Small intestine (tissue), 7 donors: ENCODE data around the gene KCNH1. TPM values are rescaled to one million over a fixed set of nuclear protein-coding genes. Genes with fewer than 3 reads are reported as not detected.
"Not testable (repeated sequence)": the region's sequence is repeated elsewhere in the genome, so short reads cannot be mapped to it uniquely, and the experiment has no call there.

ENCODE experiments used
- DNase-seq, 2 donors: peaks; one replicate each; pipeline versions ENCODE4 v3.0.0 to v3.0.0-alpha.2; 2013
- FAIRE-seq: peaks from 2 replicates; lab custom pipeline; 2012; peaks lifted over from hg19 to GRCh38; lab: Jason Lieb, UNC
- H3K27ac ChIP-seq, 3 donors: one replicate each; pipeline ENCODE4 v1.5.1; 2013; ENCODE audit warnings: low read length in 2 of 3, mild to moderate bottlenecking in 2 of 3, control low read depth in 1 of 3, inconsistent platforms in 1 of 3, low read depth in 1 of 3, moderate library complexity in 1 of 3
- H3K27me3 ChIP-seq, 3 donors: one replicate each; pipeline ENCODE4 v1.6.1; 2013; ENCODE audit warnings: low read length in 3 of 3, inconsistent platforms in 1 of 3; ENCODE audit not compliant: control insufficient read depth in 3 of 3, insufficient read depth in 3 of 3
- H3K36me3 ChIP-seq, 3 donors: one replicate each; pipeline ENCODE4 v1.6.1; 2013; ENCODE audit warnings: low read length in 3 of 3, inconsistent platforms in 1 of 3, low read depth in 1 of 3, mild to moderate bottlenecking in 1 of 3, moderate library complexity in 1 of 3; ENCODE audit not compliant: control insufficient read depth in 3 of 3, insufficient read depth in 2 of 3
- H3K4me1 ChIP-seq, 3 donors: one replicate each; pipeline ENCODE4 v1.6.1; 2013; ENCODE audit warnings: low read length in 2 of 3, inconsistent platforms in 1 of 3, low read depth in 1 of 3, mild to moderate bottlenecking in 1 of 3, moderate library complexity in 1 of 3; ENCODE audit not compliant: control insufficient read depth in 3 of 3, insufficient read depth in 2 of 3
- H3K4me3 ChIP-seq, 3 donors: one replicate each; pipeline ENCODE4 v1.5.1; 2013; ENCODE audit warnings: low read length in 3 of 3, control low read depth in 1 of 3, inconsistent platforms in 1 of 3, low read depth in 1 of 3, mild to moderate bottlenecking in 1 of 3, moderate library complexity in 1 of 3
- H3K9me3 ChIP-seq, 2 donors: one replicate each; pipeline ENCODE4 v1.6.1; 2013; ENCODE audit warnings: low read depth in 1 of 2, low read length in 1 of 2; ENCODE audit not compliant: control insufficient read depth in 2 of 2, insufficient read depth in 1 of 2
- WGBS, 3 donors: extraction: QIAGEN DNeasy Blood & Tissue Kit; methylation state at CpG; one replicate each; pipeline ENCODE4 v1.1.7; 2013; 5-methylcytosine and 5-hydroxymethylcytosine counted together
- polyA plus RNA-seq, 4 donors: library from polyadenylated mRNA; stranded (reverse) in 3 of 4; unstranded in 1 of 4; fragments of 200-250 nt in 3 of 4; fragments of 120-200 nt in 1 of 4; gene quantifications; one replicate each; pipeline versions ENCODE4 v1.2.1 to v1.2.3, GENCODE V29; 2013
- donor health status: healthy with polysubstance abuse.
- donor health status: control.
- donor health status: control.
- donor health status: Bipolar disorder and iron deficiency.
- donor health status: healthy.

KCNH1 gene
- polyA plus RNA-seq, 4 donors: 0.13 to 0.42 TPM; not detected in 2

DNA sequence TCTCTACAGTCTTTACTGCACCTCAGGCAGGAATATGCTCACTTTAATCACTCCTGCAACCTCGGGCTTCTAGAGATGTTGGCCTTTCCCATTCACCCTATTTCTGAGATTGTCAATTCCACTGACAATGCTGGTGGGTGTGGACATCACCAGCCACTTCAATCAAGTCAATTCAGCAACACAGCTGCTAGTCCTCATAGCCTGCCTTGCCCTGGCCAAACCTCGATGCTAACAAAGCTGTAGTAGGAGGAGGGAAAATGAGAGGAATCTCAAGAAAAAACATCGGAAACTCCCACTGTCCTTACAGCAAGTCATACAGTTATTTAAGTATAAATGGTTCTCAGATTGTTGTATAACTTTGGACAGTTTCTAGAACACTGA lies 155.0 kb downstream of the KCNH1 start:
- Histone ChIP-seq H3K27me3 (no peaks in the 10 kb centered on the region), H3K9me3 (no peaks in the 10 kb centered on the region), H3K4me3 (no peak overlapping the region), H3K36me3 (no peaks in the 10 kb centered on the region), H3K4me1 (no peaks in the 10 kb centered on the region), H3K27ac (no peak overlapping the region)
- WGBS, 3 donors: 63 to 79% (median 66%) methylated on average over 3 of the region's 3 CpGs
- no peak for DNase-seq
- FAIRE-seq: no peak

DNA sequence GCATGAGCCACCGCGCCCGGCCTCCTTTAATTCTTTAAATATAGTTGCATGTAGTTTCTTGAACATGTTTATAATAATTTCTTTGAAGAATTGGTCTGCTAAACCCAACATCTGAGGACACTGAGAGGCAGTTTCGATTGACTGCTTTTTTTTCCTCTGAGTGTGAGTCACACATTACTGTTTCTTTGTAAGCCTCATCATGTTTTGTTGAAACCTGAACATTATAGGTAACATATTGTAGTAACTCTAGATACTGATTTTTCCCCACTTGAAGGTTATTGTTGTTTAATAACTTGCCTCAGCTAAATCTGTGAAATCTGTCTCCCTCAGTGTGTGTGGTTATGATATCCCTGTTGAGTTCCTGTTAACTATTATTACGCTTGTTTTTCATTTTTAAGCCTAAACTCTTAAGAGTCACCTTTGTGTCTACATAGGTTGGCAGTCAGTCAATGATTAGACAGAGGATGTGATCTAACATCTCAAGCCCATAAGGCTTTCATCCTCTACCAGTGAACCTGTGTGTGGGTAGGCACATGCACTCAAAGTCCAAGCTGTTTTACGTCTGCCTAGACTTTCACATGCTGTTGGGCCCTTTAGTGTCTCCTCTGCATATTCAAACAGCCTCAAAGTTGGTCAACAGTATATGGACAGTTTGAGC lies 155.5 kb downstream of the KCNH1 start:
- no peaks in the 10 kb centered on the region for H3K36me3 ChIP-seq
- no peak overlapping the region for H3K27ac ChIP-seq
- H3K4me1 ChIP-seq: no peaks in the 10 kb centered on the region
- 76 to 84% (median 78%) methylated on average over 6 of the region's 6 CpGs for WGBS, 3 donors
- no peaks in the 10 kb centered on the region for H3K27me3 ChIP-seq
- no peaks in the 10 kb centered on the region for H3K9me3 ChIP-seq
- H3K4me3 ChIP-seq: no peak overlapping the region
- FAIRE-seq: no peak
- no peak for DNase-seq

DNA sequence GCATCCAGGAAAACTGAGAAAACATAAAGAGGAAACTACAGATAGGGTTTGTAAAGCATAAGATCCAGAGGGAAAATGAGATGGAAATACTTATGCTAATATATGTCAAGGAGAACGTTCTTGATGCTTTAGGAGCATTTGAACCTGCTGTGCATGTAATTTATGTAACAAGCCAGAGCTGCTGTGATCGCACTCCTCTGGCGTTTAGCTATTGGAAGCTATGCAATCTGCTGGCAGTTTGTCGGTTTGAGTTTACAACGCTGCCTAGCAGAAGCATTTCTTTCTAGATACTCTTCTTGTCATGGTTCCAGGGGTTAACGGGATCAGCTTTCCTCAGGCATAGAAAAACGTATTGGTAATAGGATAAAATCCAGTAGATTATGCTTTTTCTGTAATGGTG lies 182.7 kb downstream of the KCNH1 start:
- peaks cover 0 to 2% (median 0%) of the 10 kb centered on the region in 3 donors for H3K27me3 ChIP-seq
- 65 to 71% (median 66%) methylated on average over 7 of the region's 7 CpGs for WGBS, 3 donors
- no peaks in the 10 kb centered on the region for H3K9me3 ChIP-seq
- H3K36me3 ChIP-seq: no peaks in the 10 kb centered on the region
- no peak overlapping the region for H3K4me3 ChIP-seq
- H3K4me1 ChIP-seq: no peaks in the 10 kb centered on the region
- H3K27ac ChIP-seq: no peak overlapping the region
- FAIRE-seq (no peak), DNase-seq (no peak)

DNA sequence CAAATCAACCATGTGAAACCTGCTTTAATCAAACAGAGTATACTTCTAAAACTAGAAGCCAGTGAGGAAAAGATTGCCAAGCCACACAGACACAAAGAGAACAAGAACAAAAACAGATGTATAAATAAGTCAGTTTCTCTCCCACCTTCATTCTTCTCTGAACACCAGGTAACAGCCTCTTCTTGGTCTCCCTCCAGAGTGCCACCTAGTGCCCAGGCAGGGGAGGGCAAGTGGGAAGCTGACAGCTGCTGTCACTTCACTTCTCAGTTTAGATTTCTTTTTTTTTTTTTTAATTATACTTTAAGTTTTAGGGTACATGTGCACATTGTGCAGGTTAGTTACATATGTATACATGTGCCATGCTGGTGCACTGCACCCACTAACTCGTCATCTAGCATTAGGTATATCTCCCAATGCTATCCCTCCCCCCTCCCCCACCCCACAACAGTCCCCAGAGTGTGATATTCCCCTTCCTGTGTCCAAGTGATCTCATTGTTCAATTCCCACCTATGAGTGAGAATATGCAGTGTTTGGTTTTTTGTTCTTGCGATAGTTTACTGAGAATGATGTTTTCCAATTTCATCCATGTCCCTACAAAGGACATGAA lies 183.9 kb downstream of the KCNH1 start:
- not testable (repeated sequence) for H3K9me3 ChIP-seq, H3K27me3 ChIP-seq, FAIRE-seq, H3K27ac ChIP-seq, H3K36me3 ChIP-seq, H3K4me3 ChIP-seq, H3K4me1 ChIP-seq
- DNase-seq: peak; percentile 19 to 31
- 86 to 100% (median 100%) methylated on average over 1 of the region's 2 CpGs for WGBS, 3 donors

DNA sequence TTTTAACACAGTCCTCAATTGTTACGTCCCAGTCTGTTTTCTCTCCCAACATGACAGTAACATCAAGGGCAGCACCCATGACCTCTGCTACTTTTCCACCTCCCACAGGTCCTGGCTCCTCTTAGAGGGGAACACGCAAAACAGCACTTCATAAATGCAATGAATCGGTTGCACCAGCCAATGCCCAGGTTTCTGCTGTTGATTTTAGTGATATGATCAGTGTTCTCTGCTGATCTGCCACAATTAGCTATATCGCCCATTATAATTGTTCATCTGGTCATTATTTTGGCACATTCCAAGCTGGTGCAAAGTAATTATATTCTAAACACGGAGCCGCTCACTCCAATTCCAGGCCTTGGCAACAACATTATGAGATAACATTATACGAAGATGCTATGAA lies 184.5 kb downstream of the KCNH1 start:
- 67 to 73% (median 71%) methylated on average over 7 of the region's 7 CpGs for WGBS, 3 donors
- no peaks in the 10 kb centered on the region for H3K4me1 ChIP-seq
- no peaks in the 10 kb centered on the region for H3K36me3 ChIP-seq
- DNase-seq (no peak), FAIRE-seq (no peak)
- peaks cover 0 to 2% (median 0%) of the 10 kb centered on the region in 3 donors for H3K27me3 ChIP-seq
- H3K27ac ChIP-seq: no peak overlapping the region
- no peak overlapping the region for H3K4me3 ChIP-seq
- no peaks in the 10 kb centered on the region for H3K9me3 ChIP-seq

DNA sequence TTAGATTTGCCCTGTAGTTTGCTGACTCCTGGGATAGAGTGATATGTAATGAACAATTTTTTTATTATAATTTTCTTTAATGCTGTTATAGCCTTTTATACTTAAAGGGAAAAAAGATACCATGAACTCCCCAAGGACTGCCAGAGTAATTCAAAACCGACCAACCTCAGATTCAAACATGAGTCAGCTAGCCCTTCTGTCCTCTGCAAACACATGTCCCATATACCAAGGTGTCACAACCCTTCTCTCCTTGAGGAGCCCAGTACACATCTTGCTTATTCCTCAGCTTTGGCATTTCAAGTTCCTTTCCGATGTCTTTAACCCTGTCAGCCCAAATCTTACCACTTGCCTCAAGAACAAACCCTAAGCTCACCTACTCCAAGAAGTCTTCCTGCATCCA lies 184.9 kb downstream of the KCNH1 start:
- H3K4me1 ChIP-seq: no peaks in the 10 kb centered on the region
- no peak overlapping the region for H3K4me3 ChIP-seq
- DNase-seq: no peak
- H3K9me3 ChIP-seq: no peaks in the 10 kb centered on the region
- WGBS, 3 donors: 59 to 80% (median 64%) methylated on average over 2 of the region's 2 CpGs
- H3K36me3 ChIP-seq: no peaks in the 10 kb centered on the region
- no peak overlapping the region for H3K27ac ChIP-seq
- FAIRE-seq: no peak
- H3K27me3 ChIP-seq: peaks cover 0 to 2% (median 0%) of the 10 kb centered on the region in 3 donors

DNA sequence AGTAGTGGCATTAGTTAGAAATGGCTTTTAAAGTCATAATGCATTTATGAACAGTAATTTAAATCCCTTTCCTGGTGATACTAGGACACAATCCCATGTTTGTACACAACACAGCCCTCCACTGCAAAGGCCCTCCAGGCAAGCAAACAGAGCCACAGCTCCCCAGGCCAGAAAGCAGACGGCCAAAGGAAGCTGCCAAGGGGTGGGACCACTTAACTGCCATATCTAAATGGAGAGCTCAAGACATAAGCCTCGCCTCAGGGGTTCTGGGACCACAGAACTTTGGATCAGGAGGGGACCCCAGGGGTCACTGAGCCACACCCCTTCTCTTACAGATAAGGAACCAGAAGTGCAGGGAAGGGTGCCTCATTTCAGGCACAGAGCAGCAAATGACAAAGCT lies 189.7 kb downstream of the KCNH1 start:
- Histone ChIP-seq H3K9me3 (no peaks in the 10 kb centered on the region), H3K4me3 (no peak overlapping the region), H3K4me1 (no peaks in the 10 kb centered on the region), H3K27ac (no peak overlapping the region), H3K27me3 (peaks cover 0 to 2% (median 0%) of the 10 kb centered on the region in 3 donors), H3K36me3 (no peaks in the 10 kb centered on the region)
- 3 to 18% (median 6%) methylated on average over 2 of the region's 2 CpGs for WGBS, 3 donors
- DNase-seq: no peak
- FAIRE-seq: no peak

DNA sequence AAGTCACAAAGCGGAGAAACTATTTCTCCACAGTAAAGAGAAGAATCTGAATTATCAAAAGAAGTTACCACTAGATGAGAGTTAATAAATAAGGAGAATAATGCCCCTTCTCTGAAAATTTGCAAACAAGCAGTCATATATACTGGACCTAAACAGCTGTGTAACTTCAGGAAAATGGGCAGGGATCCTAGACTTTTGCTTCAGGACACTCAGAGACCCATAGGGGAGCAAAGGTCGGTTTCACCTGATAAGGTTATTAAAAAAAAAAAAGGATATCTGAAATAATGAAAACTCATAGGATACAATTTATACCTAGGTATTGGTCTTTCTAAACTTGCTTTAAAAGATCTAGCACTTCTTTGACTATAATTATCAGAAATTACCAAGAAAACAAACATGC lies 191.4 kb downstream of the KCNH1 start:
- H3K9me3 ChIP-seq: no peaks in the 10 kb centered on the region
- FAIRE-seq (no peak), DNase-seq (no peak)
- no peaks in the 10 kb centered on the region for H3K36me3 ChIP-seq
- no peak overlapping the region for H3K27ac ChIP-seq
- WGBS, 3 donors: 53 to 70% (median 54%) methylated on average over 2 of the region's 2 CpGs
- no peak overlapping the region for H3K4me3 ChIP-seq
- peaks cover 0 to 2% (median 0%) of the 10 kb centered on the region in 3 donors for H3K27me3 ChIP-seq
- no peaks in the 10 kb centered on the region for H3K4me1 ChIP-seq
